GM18499 (cell line): ENCODE measurements around the gene ZNF367.

ENCODE experiments used
- ATAC-seq: cut with Tn5 transposase; IDR thresholded peaks from one replicate; pipeline ENCODE4 v1.9.1; 2021; ENCODE audit warnings: moderate number of reproducible peaks; ENCODE audit not compliant: insufficient read depth, unreplicated experiment

Gene ZNF367

GRCh38 chr9:96408409-96409280 is 9.5 kb downstream of the ZNF367 start:
- ATAC-seq, result no peak

- ATAC-seq, result no peak
These were observed 17.8 kb downstream of the ZNF367 start for GRCh38 chr9:96400132-96400910.

GRCh38 chr9:96399325-96399633 is 18.9 kb downstream of the ZNF367 start:
- ATAC-seq, result no peak

GRCh38 chr9:96398582-96399324 is 19.4 kb downstream of the ZNF367 start:
- no peak for ATAC-seq

- ATAC-seq, result no peak
These were observed 22.2 kb downstream of the ZNF367 start for GRCh38 chr9:96395964-96396363.

- ATAC-seq, result no peak
These were observed 23.2 kb downstream of the ZNF367 start for GRCh38 chr9:96394832-96395496.

- no peak for ATAC-seq
These were observed 25.9 kb downstream of the ZNF367 start for GRCh38 chr9:96392263-96392662.

GRCh38 chr9:96391021-96391765 is 27.0 kb downstream of the ZNF367 start:
- ATAC-seq, result no peak

- no peak for ATAC-seq
These were observed 30.0 kb downstream of the ZNF367 start for GRCh38 chr9:96388144-96388543.

GRCh38 chr9:96386157-96386556 is 32.0 kb downstream of the ZNF367 start:
- no peak for ATAC-seq

- ATAC-seq, result no peak
These were observed 34.8 kb downstream of the ZNF367 start, which contains the start of gene SLC35D2 for GRCh38 chr9:96383165-96383942. Gene SLC35D2 (minus strand): TSS chr9:96383711. CDS start chr9:96383634, 77 bp downstream.

- no peak for ATAC-seq
These were observed 35.4 kb downstream of the ZNF367 start for GRCh38 chr9:96382839-96383164.

GRCh38 chr9:96382175-96382574 is 36.0 kb downstream of the ZNF367 start:
- no peak for ATAC-seq

- ATAC-seq, result no peak
These were observed 36.5 kb downstream of the ZNF367 start for GRCh38 chr9:96381696-96382095.

- ATAC-seq, result no peak
These were observed 37.0 kb downstream of the ZNF367 start for GRCh38 chr9:96381125-96381524.

- no peak for ATAC-seq
These were observed 38.7 kb downstream of the ZNF367 start for GRCh38 chr9:96379461-96379860.

GRCh38 chr9:96378187-96378586 is 40.0 kb downstream of the ZNF367 start:
- no peak for ATAC-seq

GRCh38 chr9:96376891-96377874 is 41.0 kb downstream of the ZNF367 start:
- ATAC-seq, result no peak
